Adrenal gland (tissue), 19 donors: ENCODE results near the gene PYM1. TPM values are rescaled to one million over a fixed set of nuclear protein-coding genes. Genes with fewer than 3 reads are reported as not detected.

Experiments used
- DNase-seq, 7 donors: peaks; one replicate each; pipeline ENCODE4 v3.0.0-alpha.2; 2019 to 2020
- H3K27ac ChIP-seq, 5 donors: fragments of 200-600 bp; sonication (generic) in 4 of 5; 1 replicate in 3 of 5; 2 replicates in 2 of 5; pipeline versions ENCODE4 v1.5.1 to v1.8.0; 2016 to 2020; ENCODE audit warnings: mild to moderate bottlenecking in 1 of 5
- H3K27me3 ChIP-seq: fragments of 200-600 bp; 2 replicates; pipeline ENCODE4 v1.8.0; 2021
- H3K36me3 ChIP-seq, 2 donors: fragments of 200-600 bp; replicated peaks in 1 of 2; 1 replicate in 1 of 2; 2 replicates in 1 of 2; pipeline versions ENCODE4 v1.5.1 to v1.8.0; 2018 to 2022
- H3K4me1 ChIP-seq, 2 donors: fragments of 200-600 bp; replicated peaks in 1 of 2; 1 replicate in 1 of 2; 2 replicates in 1 of 2; pipeline versions ENCODE4 v1.5.1 to v1.8.0; 2018 to 2021
- H3K4me3 ChIP-seq, 4 donors: fragments of 200-600 bp; sonication (generic) in 3 of 4; one replicate each; pipeline ENCODE4 v1.5.1; 2016 to 2018
- H3K9me3 ChIP-seq, 3 donors: fragments of 200-600 bp; sonication (generic) in 1 of 3; replicated peaks in 1 of 3; 1 replicate in 2 of 3; 2 replicates in 1 of 3; pipeline versions ENCODE4 v1.5.1 to v1.8.0; 2016 to 2021
- CTCF ChIP-seq, 6 experiments: fragments of 450-650 bp in 4 of 6; fragments of 200-600 bp in 2 of 6; sonication (generic) in 1 of 6; IDR thresholded peaks; 1 replicate in 5 of 6; 2 replicates in 1 of 6; pipeline versions ENCODE4 v1.5.1 to v1.8.0; 2016 to 2021; ENCODE audit warnings: antibody characterized with exemption in 6 of 6, mild to moderate bottlenecking in 2 of 6, moderate library complexity in 1 of 6
- POLR2A ChIP-seq, 2 donors: fragments of 450-650 bp; IDR thresholded peaks; one replicate each; pipeline ENCODE4 v1.6.1; 2017; ENCODE audit warnings: antibody characterized with exemption in 2 of 2, mild to moderate bottlenecking in 2 of 2, moderate library complexity in 1 of 2
- WGBS, 4 donors: extraction: QIAGEN DNeasy Blood & Tissue Kit in 2 of 4; methylation state at CpG; one replicate each; pipeline versions ENCODE4 v1.1.5 to v1.1.7; 2013 to 2017; 5-methylcytosine and 5-hydroxymethylcytosine counted together
- intact Hi-C, 2 donors: fragments of 100-400 bp; cut with DNase I; formaldehyde crosslinking; loops; one replicate each; pipeline versions ENCODE4 v1.14.1 to v1.15.0; 2022 to 2023
- long read RNA-seq, 10 donors: library from polyadenylated mRNA in 3 of 10; unstranded in 2 of 10; stranded (forward) in 1 of 10; transcript quantifications; one replicate each; pipeline ENCODE4 v2.0.0 and lab custom pipeline, GENCODE V29; 2021 to 2026
- polyA plus RNA-seq, 3 donors: library from polyadenylated mRNA; stranded (reverse); fragments of 200-250 nt in 2 of 3; fragments of 350-450 nt in 1 of 3; fragmentation: Illumina TruSeq in 1 of 3; extraction: RNeasy Lipid Tissue Mini Kit (QIAGEN cat#74804) in 1 of 3; gene quantifications; one replicate each; pipeline ENCODE4 v1.2.3, GENCODE V29; 2013 to 2014
- total RNA-seq, 9 donors: library from RNA; depleted of rRNA in 4 of 9; stranded (reverse); fragments of >200 nt in 4 of 9; fragments of 120-200 nt in 1 of 9; fragmentation: NEBNext Ultra II Directional in 1 of 9; extraction: Animal tissue kit (Norgen Biotek cat#: 25700) in 1 of 9; gene quantifications; one replicate each; pipeline versions ENCODE4 v1.1.0 to v1.2.4, GENCODE V29; 2013 to 2023
- donor health status: healthy with polysubstance abuse.
- donor health status: Bipolar disorder and iron deficiency.
- donor health status: DM: yes; HTN: yes; CAD: no.
- donor health status: DM: no; HTN: no; CAD: no.
- donor health status: DM: no; HTN: no; CAD: no.
- donor health status: DM: yes; HTN: yes; CAD: no.

PYM1 gene
- total RNA-seq = 10 to 100 TPM; 32.1 to 60.9 (median 37.8) TPM
- 10 to 100 TPM; 48.3 to 59.1 (median 49.0) TPM for polyA plus RNA-seq
- long read RNA-seq, donor 1, transcript PYM1-202 (3 exons, 1,073 nt) = minor isoform, 7 of 23 reads
- long read RNA-seq, donor 1, transcript PYM1-203 (3 exons, 1,226 nt) = major isoform, 11 of 23 reads
- long read RNA-seq, donor 1, partial matches to known transcripts = 0 of 23 reads
- long read RNA-seq, donor 1, other reads (novel, unspliced or antisense) = 0 of 23 reads
- long read RNA-seq, donor 2, transcript PYM1-203 (3 exons, 1,226 nt) = major isoform, 14 of 20 reads
- long read RNA-seq, donor 2, partial matches to known transcripts = 0 of 20 reads
- long read RNA-seq, donor 2, other reads (novel, unspliced or antisense) = 0 of 20 reads
- long read RNA-seq, donor 3, transcript PYM1-203 (3 exons, 1,226 nt) = major isoform, 8 of 20 reads
- long read RNA-seq, donor 3, transcript PYM1-202 (3 exons, 1,073 nt) = minor isoform, 5 of 20 reads
- long read RNA-seq, donor 3, partial matches to known transcripts = 5 of 20 reads
- long read RNA-seq, donor 3, other reads (novel, unspliced or antisense) = 0 of 20 reads
- long read RNA-seq, donor 4, transcript PYM1-206 (2 exons, 653 nt) = minor isoform, 6 of 47 reads
- long read RNA-seq, donor 4, transcript PYM1-203 (3 exons, 1,226 nt) = major isoform, 33 of 47 reads
- long read RNA-seq, donor 4, partial matches to known transcripts = 1 of 47 reads
- long read RNA-seq, donor 4, other reads (novel, unspliced or antisense) = 4 of 47 reads
- long read RNA-seq, donor 5, transcript PYM1-206 (2 exons, 653 nt) = minor isoform, 5 of 39 reads
- long read RNA-seq, donor 5, transcript PYM1-203 (3 exons, 1,226 nt) = major isoform, 28 of 39 reads
- long read RNA-seq, donor 5, partial matches to known transcripts = 1 of 39 reads
- long read RNA-seq, donor 5, other reads (novel, unspliced or antisense) = 1 of 39 reads
- long read RNA-seq, donor 6, transcript PYM1-203 (3 exons, 1,226 nt) = major isoform, 18 of 24 reads
- long read RNA-seq, donor 6, partial matches to known transcripts = 2 of 24 reads
- long read RNA-seq, donor 6, other reads (novel, unspliced or antisense) = 2 of 24 reads
- long read RNA-seq, donor 7, transcript PYM1-203 (3 exons, 1,226 nt) = major isoform, 9 of 18 reads
- long read RNA-seq, donor 7, partial matches to known transcripts = 6 of 18 reads
- long read RNA-seq, donor 7, other reads (novel, unspliced or antisense) = 0 of 18 reads
- long read RNA-seq, donor 8, transcript PYM1-203 (3 exons, 1,226 nt) = major isoform, 11 of 20 reads
- long read RNA-seq, donor 8, transcript PYM1-202 (3 exons, 1,073 nt) = minor isoform, 6 of 20 reads
- long read RNA-seq, donor 8, partial matches to known transcripts = 0 of 20 reads
- long read RNA-seq, donor 8, other reads (novel, unspliced or antisense) = 0 of 20 reads
- long read RNA-seq, donor 9, transcript PYM1-203 (3 exons, 1,226 nt) = major isoform, 12 of 66 reads
- long read RNA-seq, donor 9, partial matches to known transcripts = 49 of 66 reads
- long read RNA-seq, donor 9, other reads (novel, unspliced or antisense) = 0 of 66 reads
- long read RNA-seq, donor 10, transcript PYM1-203 (3 exons, 1,226 nt) = major isoform, 7 of 10 reads
- long read RNA-seq, donor 10, partial matches to known transcripts = 0 of 10 reads
- long read RNA-seq, donor 10, other reads (novel, unspliced or antisense) = 0 of 10 reads

GRCh38 chr12:55927588-55928502 lies at the start of gene PYM1:
TSS of gene PYM1 (minus strand) at chr12:55927894. CDS start at chr12:55927761, 133 bp downstream.
- peak; percentile 82 to 96 (median 92) for DNase-seq
- peak within 1 kb of the TSS; percentile 85 to 96 (median 95) for H3K27ac ChIP-seq
- intact Hi-C loops = no loop called here
- TF ChIP-seq CTCF (IDR thresholded peaks at IDR 0.05) (peak in 1 of 6 experiments; percentile 14), POLR2A (IDR thresholded peaks at IDR 0.05) (peak in 1 of 2 donors; percentile 44)
- H3K36me3 ChIP-seq = no peaks in the 10 kb centered on the region
- H3K4me1 ChIP-seq = peaks cover 23 to 65% of the 10 kb centered on the region in 2 donors
- H3K4me3 ChIP-seq = peak within 1 kb of the TSS; percentile 82 to 98 (median 92)
- no peaks in the 10 kb centered on the region for H3K9me3 ChIP-seq
- no peaks in the 10 kb centered on the region for H3K27me3 ChIP-seq
- 6 to 20% (median 10%) methylated on average over 19 to 49 of the region's 49 CpGs for WGBS, 4 donors

- peak in 6 of 7 donors; percentile 62 to 82 (median 66) for DNase-seq
- intact Hi-C loops = no loop called here
- peaks cover 0 to 1% of the 10 kb centered on the region in 2 donors for H3K36me3 ChIP-seq
- H3K27ac ChIP-seq = peak overlapping the region; percentile 92 to 98 (median 95)
- H3K4me3 ChIP-seq = peak overlapping the region; percentile 46 to 97 (median 87)
- 0 to 1% (median 0%) methylated on average over 10 to 15 of the region's 15 CpGs for WGBS, 4 donors
- no peak for TF ChIP-seq POLR2A (IDR thresholded peaks at IDR 0.05)
- TF ChIP-seq CTCF (IDR thresholded peaks at IDR 0.05) = no peak
- H3K9me3 ChIP-seq = no peaks in the 10 kb centered on the region
- no peaks in the 10 kb centered on the region for H3K27me3 ChIP-seq
- peaks cover 14 to 38% of the 10 kb centered on the region in 2 donors for H3K4me1 ChIP-seq
These were observed 46.6 kb upstream of the PYM1 start for GRCh38 chr12:55974308-55974730.

- Histone ChIP-seq H3K27ac (peak within 1 kb of the TSS; percentile 92 to 98 (median 95)), H3K27me3 (no peaks in the 10 kb centered on the region), H3K4me3 (peak within 1 kb of the TSS; percentile 46 to 97 (median 87)), H3K9me3 (no peaks in the 10 kb centered on the region), H3K36me3 (no peaks in the 10 kb centered on the region), H3K4me1 (peaks cover 14 to 38% of the 10 kb centered on the region in 2 donors)
- WGBS, 4 donors = 0 to 2% (median 0%) methylated on average over 18 to 39 of the region's 39 CpGs
- TF ChIP-seq CTCF (IDR thresholded peaks at IDR 0.05) = peak in 3 of 6 experiments; percentile 25 to 45 (median 36)
- TF ChIP-seq POLR2A (IDR thresholded peaks at IDR 0.05) = peak; percentile 96 to 99
- intact Hi-C loops = no loop called here
- DNase-seq = peak; percentile 99 to 100 (median 100)
These were observed 46.1 kb upstream of the PYM1 start, which contains the start of gene RAB5B for GRCh38 chr12:55973599-55974307. TSS of gene RAB5B (plus strand) at chr12:55974078. CDS start at chr12:55986961, 12,883 bp downstream.
